CD4-positive, alpha-beta T cell treated with Interleukin-10 for 1 hour (primary cell): ENCODE data around the gene CRHR2.
"Not testable (repeated sequence)": the region's sequence is repeated elsewhere in the genome, so short reads cannot be mapped to it uniquely, and the experiment has no call there.

Experiments used
- DNase-seq: peaks from one replicate; pipeline ENCODE4 v3.0.0-alpha.2; 2020

CRHR2 gene

GRCh38 chr7:30652132-30652531 is 30.1 kb downstream of the CRHR2 start:
- DNase-seq: no peak

DNA sequence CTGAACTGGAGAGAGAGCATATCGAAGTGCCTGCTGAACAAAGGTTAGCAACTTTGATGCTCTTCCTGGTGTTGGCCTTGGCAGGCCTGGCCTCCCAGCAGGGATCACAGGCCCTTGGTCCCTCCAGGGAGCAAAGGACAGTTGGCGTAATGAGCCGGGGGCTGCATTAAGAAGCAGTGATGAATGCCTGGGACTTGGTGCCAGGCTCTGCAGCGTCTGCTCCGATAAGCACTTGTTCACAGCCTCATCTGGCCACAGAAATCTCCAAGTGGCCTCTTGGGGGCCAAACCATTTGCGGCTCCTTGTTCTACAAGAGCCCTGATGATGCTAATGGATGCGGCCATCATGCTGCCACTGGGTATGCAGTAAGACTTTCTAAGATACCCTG is 31.8 kb downstream of the CRHR2 start:
- no peak for DNase-seq

DNA sequence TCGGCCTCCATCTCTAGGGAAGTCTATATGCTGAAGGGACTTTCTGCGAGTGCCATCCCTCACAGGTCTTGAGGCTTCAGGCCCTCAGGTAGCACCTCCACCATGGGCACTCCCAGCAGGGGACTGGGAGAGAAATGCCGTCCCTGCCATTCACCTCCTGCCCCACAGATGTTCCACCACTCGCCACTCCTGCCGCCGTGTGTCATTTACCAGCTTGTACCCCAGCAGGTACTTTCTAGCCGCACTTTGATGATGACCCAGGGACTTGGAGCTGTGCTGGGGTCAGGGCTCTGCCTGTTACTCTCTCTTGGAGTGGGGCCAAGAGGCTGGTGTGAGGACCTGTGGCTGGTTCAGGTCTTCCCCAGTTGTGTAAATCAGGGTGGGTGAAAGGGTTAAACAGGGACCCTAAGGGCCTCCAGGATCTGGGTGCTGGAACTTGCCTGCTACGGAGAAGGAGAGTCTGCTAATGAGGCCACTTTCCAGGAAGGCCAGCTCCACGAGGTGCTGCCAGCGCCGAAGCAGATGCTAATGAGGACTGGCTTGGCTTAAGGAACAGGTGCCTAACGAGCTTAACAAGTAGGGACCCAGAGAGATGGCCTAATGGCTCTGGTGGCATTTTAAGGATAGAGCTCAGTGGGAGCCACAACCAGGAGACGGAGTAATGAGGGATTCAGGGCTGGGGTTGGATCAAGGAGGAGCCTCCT is 32.4 kb downstream of the CRHR2 start:
- DNase-seq: no peak

GRCh38 chr7:30648744-30649540 is 33.3 kb downstream of the CRHR2 start:
- DNase-seq: no peak

- DNase-seq: no peak
Measured at GRCh38 chr7:30647589-30648364, 34.5 kb downstream of the CRHR2 start.

GRCh38 chr7:30646154-30646553 is 36.1 kb downstream of the CRHR2 start:
- DNase-seq: no peak

- DNase-seq: no peak
Measured at GRCh38 chr7:30645661-30646060, 36.6 kb downstream of the CRHR2 start.

- DNase-seq: no peak
Measured at GRCh38 chr7:30644286-30644955, 37.8 kb downstream of the CRHR2 start.

GRCh38 chr7:30642789-30643188 is 39.5 kb downstream of the CRHR2 start:
- no peak for DNase-seq

GRCh38 chr7:30642322-30642721 is 39.9 kb downstream of the CRHR2 start:
- DNase-seq: not testable (repeated sequence)

DNA sequence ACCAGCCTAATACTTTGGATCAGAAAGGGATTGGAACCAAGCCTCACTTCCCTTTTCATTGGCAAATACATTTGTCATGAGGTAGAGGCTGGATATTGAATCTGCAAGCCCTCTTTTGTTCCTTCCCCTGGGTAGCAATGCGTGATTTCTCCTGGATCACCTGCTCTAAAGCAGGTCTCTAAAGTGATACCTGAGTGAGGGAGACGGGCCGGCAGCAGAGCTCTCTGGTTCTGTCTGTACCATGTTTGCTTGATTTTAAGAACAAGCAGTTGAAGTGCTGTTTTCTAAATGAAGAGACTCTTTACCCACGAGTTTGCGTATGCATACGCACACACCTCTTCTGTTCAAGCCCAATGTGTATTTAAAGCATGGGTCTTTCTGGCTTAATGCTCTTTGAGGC is 46.5 kb downstream of the CRHR2 start:
- no peak for DNase-seq

DNA sequence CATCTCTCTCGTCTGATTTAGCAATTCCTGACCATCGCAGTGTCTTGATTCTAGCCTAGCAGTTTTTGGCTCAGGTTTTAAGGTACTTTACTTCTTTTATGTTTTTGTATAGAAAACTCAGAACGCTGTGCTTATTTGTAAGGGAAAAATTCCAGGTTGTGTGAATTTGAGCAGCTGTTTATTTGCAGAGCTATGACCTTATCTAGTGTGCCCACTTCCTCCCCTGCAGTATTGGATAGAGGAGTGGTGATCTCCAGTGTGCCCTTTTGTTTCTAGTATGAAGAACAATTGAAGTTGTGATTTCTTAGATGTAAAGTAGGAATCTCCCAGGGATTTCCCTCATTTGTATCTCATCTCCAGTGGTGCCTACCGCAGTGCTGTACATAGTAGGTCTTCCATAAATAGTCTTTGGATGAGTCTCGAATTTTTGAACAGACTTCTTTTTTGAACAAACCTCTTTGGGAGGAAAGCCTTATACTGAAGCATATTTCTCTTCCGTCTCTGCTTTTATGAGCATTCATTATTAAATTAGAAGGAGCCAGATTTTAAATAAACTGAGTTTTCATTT is 47.5 kb downstream of the CRHR2 start:
- DNase-seq: no peak

DNA sequence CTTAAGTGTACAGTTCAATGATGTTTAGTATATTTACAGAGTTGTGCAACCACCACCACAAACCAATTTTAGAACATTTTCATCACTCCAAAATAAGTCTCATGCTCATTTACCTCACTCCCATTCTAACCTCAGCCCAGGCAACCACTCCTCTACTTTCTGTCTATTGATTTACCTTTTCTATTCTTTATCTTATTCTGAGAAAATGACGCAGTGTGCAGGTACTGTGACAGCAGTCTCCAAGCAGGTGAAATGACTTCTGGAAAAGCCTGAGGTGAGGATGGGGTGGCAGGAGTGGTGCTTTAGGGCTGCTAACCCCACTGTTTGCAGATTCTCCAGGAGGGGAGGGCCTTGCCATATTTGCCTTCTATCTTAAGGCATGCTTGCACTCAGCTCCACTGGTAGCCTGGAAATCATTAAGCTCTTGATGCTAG is 48.0 kb downstream of the CRHR2 start:
- DNase-seq: no peak

GRCh38 chr7:30633223-30633622 is 49.0 kb downstream of the CRHR2 start:
- DNase-seq: no peak

- no peak for DNase-seq
Measured at GRCh38 chr7:30630986-30631385, 51.3 kb downstream of the CRHR2 start.

GRCh38 chr7:30627026-30627425 is 55.2 kb downstream of the CRHR2 start:
- no peak for DNase-seq

- DNase-seq: no peak
Measured at GRCh38 chr7:30625283-30625682, 57.0 kb downstream of the CRHR2 start.

- no peak for DNase-seq
Measured at GRCh38 chr7:30618961-30619360, 63.3 kb downstream of the CRHR2 start.

GRCh38 chr7:30618080-30618676 is 64.1 kb downstream of the CRHR2 start:
- no peak for DNase-seq

DNA sequence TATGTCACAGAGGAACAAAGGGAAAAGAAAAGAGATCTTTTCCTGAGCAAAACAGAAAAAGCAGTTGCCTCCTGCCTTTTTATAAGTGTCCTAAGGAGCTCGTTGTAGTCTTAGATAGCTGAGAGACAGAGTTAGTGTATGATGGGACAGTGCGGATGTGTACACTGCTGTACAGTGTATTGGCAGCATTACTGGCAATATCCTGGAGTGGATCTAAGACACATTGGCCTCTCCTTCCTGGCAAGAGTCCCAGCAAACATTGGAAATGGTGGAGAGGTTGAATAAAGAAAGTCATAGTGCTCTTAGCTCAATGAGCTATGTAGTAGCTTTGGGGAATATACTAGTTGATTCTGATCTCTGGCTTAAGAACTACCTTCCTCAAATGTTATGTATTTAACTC is 64.9 kb downstream of the CRHR2 start:
- DNase-seq: no peak

DNA sequence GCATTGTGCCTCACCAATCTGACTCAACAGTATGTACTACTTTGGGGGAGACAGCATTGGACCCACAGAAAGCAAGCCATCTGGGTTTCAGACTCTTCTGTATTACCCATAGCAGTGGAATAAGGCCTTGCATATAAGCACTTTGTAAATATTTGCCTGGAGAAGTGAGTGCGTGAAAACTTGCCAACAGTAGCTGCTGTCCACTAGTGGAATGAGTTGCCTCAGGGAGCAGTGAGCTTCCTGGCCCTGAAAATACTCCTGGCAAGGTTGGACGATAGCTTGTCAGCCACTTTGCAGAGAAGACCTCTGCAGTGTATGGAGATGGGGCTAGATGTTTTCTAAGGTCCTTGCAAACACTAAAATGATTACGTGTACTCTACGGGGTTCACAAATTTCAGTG is 65.9 kb downstream of the CRHR2 start:
- no peak for DNase-seq
